ENCODE results near the gene OR2T10. TPM values are rescaled to one million over a fixed set of nuclear protein-coding genes. Genes with fewer than 3 reads are reported as not detected.
"Not testable (repeated sequence)": the region's sequence is repeated elsewhere in the genome, so short reads cannot be mapped to it uniquely, and the experiment has no call there.

OR2T10 gene
- polyA plus RNA-seq (ENCODE audit: insufficient read length), result not detected

DNA sequence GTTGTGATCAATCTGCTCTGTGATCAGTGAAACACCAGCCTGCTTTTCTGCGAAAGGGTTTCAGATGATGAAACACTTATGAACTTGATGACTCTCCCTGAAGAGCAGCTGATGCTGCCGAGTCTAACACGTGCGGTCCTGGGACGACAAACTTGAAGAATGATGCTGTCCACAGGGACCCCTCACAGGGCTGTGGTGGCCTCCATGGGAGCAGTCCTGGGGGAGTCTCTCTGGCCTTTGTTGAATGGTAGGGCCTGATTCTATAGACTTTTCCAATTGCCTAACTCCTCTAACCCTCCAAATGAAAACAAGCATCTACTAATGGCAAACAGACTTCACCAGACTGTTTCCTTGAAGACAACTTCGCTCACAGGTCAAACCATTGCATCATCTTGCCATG, at the start of gene OR2T10:
Gene OR2T10, minus strand, starts transcription at position 112 of the 400 bp plus-strand sequence. CDS start 3,932 bp downstream, outside the sequence.
- no peak for DNase-seq

DNA sequence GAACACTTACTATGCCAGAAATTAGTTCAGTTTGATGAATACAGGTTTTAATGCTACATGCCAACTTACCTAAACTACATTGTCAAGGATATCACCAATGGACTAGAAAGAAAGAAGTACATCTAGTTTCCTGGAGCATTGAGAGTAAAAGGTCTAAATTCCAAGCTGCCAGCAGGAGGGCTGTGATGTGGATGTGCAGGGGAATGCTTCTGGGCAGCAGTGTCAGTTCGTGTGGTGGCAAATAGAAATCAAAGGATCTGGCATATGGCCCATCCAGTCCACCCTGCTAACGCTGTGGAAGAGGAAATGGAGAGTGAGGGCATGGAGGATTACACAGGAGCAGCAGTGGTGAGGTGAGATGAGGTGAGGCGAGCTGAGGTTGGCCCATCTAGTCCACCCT, 47.7 kb upstream of the OR2T10 start, which contains the start of gene OR2T35:
Gene OR2T35, minus strand, starts transcription at position 101 of the 400 bp plus-strand sequence. CDS start 6,020 bp downstream, outside the sequence.
- DNase-seq, result not testable (repeated sequence)

GRCh38 chr1:248642971-248643651, 45.6 kb upstream of the OR2T10 start:
- not testable (repeated sequence) for DNase-seq

DNA sequence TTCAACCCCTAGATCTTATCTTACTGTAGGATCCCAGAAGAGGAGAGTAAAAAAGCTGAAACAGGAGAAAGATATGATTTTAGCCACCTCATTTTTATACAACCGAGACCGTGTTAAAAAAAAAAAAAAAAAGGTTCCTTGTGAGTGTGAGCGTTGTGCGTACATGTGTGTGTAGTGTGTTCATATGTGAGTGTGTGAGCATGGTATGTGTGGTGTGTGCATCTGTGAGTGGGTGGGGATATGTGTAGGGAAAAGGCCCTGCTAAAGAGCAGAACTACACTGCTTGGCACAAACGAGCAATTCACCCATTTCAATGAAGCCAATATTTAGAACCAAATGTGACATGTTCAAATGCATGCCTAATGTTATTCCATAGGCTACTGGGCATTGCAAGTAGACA, 44.1 kb upstream of the OR2T10 start:
- not testable (repeated sequence) for DNase-seq

GRCh38 chr1:248640906-248641305, 43.4 kb upstream of the OR2T10 start:
- not testable (repeated sequence) for DNase-seq

GRCh38 chr1:248639652-248640051, 42.2 kb upstream of the OR2T10 start:
- DNase-seq, result not testable (repeated sequence)

DNA sequence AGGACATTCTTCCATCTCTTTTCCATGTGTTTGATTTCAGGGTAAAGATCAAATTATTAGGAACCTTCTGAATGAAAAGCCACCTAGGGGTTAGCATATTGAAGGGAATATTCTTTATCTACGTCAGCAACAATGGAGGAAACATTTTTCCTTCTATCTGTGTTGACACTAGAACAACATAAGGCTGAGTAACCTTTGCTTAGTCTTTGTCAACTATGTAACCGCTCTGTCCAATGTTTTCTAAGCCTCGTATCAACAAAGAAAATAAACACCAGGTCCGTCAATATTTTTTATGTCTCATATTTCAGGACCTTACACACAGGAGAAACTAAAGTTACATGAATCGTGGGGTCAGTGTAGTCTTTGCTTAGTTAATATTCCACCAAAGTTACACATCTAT, 39.1 kb upstream of the OR2T10 start:
- not testable (repeated sequence) for DNase-seq

- DNase-seq, result not testable (repeated sequence)
These were observed 37.5 kb upstream of the OR2T10 start, which contains the start of gene OR2T11 for GRCh38 chr1:248634991-248635390. Gene OR2T11 (minus strand): TSS chr1:248635091. CDS start chr1:248627128, 7,963 bp downstream.

- DNase-seq, result no peak
These were observed 34.0 kb upstream of the OR2T10 start for GRCh38 chr1:248631354-248632008.

DNA sequence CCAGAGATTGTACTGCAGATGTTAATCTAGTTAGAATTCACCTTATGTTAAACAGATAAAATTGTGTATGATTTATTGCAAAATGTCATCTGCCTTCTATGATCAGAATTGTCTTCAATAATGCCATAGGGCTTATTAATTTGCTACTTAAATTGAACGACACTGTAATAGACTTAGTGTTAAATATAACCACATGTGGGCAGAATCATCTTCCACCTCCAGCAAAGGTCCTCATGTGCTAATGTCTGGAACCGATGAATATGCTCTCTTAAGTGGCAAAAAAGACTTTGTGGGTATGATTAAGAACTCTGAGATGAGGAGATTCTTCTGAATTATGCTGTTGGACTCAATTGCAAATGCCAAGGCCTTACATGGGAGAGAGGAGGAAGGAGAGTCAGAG, 33.1 kb upstream of the OR2T10 start:
- no peak for DNase-seq

DNA sequence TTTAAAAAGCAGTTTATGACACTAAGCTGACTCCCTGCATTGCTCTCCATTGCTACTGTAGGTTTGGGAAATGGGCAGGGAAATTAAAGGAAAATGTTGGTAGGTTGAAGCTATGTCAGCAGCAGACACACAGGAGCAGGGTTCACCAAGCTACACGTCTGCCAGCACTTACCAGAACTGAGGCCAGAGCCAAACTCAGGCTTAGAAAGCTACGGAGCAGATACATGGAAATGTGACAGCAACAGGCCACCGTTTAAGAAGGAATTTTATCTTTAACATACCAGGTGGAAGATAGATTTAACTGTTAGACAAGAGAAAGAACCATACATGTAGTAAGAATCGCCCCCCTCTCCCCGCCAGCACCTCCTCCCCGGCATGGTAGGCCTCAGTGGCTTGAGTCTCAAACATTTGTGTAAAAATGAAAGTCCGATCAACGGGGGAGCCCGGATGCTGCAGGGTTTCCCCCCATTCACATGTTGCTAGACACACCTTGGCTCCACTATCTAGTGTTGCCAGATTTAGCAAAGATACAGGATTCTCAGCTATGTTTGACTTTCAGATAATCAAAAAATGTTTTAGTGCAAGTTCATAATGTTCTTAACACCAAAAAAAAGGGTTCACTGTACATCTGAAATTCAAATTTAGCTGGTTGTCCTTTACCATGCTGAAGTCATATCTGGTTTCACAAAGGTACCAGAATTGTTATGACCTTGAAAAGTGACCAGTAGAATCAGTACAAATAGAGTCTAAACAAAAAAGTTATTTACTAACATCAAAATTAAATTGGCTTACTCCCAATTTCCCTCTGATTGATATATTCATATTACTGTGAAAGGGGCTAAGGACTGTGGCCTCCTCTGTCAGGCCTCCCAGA, 30.7 kb upstream of the OR2T10 start:
- DNase-seq, result no peak

- DNase-seq, result no peak
These were observed 28.5 kb upstream of the OR2T10 start for GRCh38 chr1:248625971-248626370.

DNA sequence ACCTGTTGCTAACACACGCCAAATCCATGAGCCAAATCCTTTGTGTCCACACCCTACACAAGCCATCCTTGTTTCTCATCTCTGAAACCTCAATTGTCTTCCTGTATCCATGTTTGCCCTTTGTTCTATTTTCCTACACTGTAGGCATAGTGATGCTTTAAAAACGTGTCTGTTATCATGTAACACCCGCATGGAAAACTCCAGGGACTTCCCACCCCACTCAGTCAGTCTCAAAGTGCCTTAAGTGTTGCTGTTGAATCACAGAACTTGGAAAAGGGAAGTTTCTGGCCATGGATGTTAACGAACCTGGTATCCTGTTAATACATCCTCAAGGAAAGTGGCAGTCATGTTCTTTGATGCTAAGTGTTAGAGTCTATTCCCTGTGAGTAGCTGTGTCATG, 27.7 kb upstream of the OR2T10 start:
- no peak for DNase-seq

DNA sequence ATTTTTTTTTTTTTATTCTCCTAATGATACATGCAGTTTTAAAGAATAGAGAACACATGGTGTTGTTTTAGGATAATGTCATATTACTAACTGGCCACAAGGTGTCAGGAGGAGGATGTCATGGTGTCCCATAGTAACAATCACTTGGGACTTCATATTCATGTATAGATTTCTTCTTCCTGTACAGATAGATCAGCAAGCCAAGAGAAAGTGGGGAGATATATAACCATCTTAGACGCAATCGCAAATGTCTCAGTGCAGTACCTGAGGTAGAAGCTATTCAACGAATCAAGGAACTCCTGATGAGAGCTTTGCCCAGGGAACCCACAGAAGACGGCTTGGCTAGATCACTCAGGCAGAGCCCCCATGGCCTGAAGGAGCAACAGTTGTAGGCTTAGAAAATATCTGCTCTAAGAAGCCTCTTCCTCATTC, 25.1 kb upstream of the OR2T10 start:
- no peak for DNase-seq

DNA sequence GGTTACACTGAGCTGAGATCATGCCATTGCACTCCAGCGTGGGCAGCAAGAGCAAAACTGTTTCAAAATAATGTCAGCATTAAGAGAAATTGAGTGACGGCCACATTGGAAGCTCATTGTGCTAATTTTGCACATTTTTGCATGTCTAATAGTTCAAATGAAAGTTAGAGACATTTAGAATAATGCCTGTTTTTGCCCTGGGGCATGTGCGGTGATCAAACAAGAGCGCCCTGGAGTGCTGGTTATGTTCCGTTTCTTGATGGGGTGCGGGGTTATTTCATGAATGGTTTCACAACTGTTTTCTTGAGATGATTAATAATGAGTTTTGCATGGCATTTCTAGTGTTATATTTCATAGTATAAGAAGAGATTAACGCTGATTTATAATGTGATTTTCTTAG, 24.3 kb upstream of the OR2T10 start:
- DNase-seq, result no peak

DNA sequence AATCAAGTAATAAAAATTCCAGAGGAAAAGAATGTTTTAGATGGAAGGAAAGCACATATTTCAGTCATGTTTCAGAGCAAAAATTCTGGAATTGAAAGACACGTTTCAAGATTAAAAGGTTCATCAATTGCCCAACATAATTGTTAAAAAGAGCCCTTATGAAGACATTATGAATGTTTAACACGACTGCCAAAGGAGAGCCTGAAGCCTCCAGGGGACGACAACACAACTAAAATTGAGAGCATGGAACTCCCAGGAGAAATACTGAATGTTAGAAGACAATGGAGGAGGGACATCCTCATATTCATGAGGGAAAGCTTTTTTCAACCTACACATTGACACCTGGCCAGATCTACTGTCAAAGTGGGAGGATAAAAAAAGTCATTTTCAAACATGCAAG, 21.4 kb upstream of the OR2T10 start:
- no peak for DNase-seq

GRCh38 chr1:248618119-248618518, 20.6 kb upstream of the OR2T10 start:
- no peak for DNase-seq

DNA sequence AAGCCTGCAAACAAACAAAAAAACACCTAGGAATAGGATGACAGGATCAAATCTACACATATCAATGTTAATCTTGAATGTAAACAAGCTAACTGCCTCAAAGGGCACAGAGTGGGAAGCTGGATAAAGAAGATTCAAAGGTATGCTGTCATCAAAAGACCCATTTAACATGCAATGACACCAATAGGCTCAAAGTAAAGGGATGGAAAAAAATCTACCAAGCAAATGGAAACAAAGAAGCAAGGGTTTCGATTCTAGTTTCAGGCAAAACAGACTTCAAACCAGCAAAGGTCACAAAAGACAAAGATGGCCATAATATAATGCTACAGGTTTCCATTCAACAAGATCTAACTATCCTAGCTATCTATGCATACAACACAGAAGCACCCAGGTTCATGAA, 16.2 kb upstream of the OR2T10 start:
- no peak for DNase-seq

DNA sequence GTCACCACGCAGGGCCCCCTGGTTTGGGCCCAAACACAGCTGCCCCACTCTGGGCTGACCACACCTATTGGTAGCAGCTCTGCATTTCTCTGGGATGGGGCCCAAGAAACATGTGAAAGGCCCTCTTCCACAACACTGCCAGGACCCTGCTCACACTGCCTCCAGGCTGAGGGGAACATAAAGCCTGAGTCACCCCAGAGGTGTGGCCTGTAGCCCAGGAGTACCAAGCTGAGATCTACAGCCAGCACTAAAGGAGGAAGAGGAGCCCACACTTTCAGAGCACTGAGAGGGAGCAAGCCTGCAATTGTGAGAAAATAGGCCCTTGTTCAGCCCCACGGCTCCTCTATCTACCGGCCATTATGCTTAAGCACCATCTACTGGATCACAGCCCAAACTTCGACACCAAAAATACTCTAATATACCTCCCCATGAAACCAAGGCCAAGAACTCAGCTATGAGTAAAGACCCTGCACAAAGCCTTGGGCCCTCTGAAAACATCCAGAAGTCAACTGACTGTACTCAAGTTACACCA, 14.4 kb upstream of the OR2T10 start:
- no peak for DNase-seq

GRCh38 chr1:248610301-248610700, 12.8 kb upstream of the OR2T10 start:
- DNase-seq, result no peak

DNA sequence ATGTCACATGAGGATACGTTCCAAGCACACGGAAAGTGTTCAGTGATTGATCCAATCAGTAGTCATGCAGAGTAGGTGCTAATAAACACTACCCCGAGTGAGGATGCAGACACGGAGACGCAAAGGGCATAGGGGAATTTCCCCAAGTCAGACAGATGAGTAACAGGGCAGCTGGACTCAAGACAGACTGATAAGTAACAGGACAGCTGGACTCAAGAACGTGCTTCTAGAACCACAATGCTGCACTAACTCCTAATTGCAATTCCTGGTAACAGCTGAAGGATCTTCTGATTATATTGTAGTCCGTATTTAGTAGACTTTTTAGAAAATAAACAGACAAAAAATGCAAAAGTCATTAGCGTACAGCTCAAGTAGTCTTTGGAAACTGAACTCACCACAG, 1.9 kb upstream of the OR2T10 start:
- no peak for DNase-seq

GRCh38 chr1:248596615-248597014, 885 bp downstream of the OR2T10 start:
- DNase-seq, result no peak

DNA sequence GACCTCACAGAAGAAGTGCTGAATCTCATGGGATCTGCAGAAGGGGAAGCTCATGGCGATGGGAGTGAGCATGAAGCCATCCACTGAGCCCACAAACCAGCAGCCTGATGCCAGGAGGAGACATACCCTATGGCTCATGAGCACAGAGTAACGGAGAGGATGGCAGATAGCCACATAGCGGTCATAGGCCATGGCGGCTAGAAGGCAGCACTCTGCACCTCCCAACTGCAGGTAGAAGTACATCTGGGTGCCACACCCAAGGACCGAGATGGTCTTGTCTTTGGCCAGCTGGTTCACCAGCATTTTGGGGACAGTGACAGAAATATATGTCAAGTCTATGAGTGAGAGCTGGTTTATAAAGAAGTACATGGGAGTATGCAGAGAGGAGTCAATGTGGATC, 4.3 kb downstream of the OR2T10 start:
- DNase-seq, result no peak
